Neural cell (in vitro differentiated cells): ENCODE results near the gene XPR1.

ENCODE experiments used
- CTCF ChIP-seq: fragments of 450-650 bp; IDR thresholded peaks from 2 replicates; pipeline ENCODE4 v1.5.1; 2014; ENCODE audit warnings: antibody characterized with exemption, mild to moderate bottlenecking, moderate library complexity; ENCODE audit not compliant: poor library complexity, severe bottlenecking
- EP300 ChIP-seq: fragments of 450-650 bp; conservative IDR thresholded peaks from 2 replicates; pipeline ENCODE4 v1.6.1; 2014; ENCODE audit warnings: antibody characterized with exemption, mild to moderate bottlenecking, moderate library complexity; ENCODE audit not compliant: poor library complexity, severe bottlenecking
- EZH2 ChIP-seq: fragments of 200-600, 300-800 bp; shearing (Covaris generic), sonication (generic); IDR thresholded peaks from 2 replicates; pipeline ENCODE4 v1.6.1; 2014; ENCODE audit warnings: antibody characterized with exemption, low read length, borderline replicate concordance, mild to moderate bottlenecking; ENCODE audit not compliant: insufficient read depth, poor library complexity, severe bottlenecking
- POLR2AphosphoS5 ChIP-seq: IDR thresholded peaks from 2 replicates; pipeline ENCODE4 v1.6.1; 2012
- REST ChIP-seq: IDR thresholded peaks from 2 replicates; pipeline ENCODE4 v1.6.1; 2012; ENCODE audit warnings: borderline replicate concordance
- SMC3 ChIP-seq: fragments of 450-650 bp; conservative IDR thresholded peaks from 2 replicates; pipeline ENCODE4 v1.6.1; 2014; ENCODE audit warnings: antibody characterized with exemption, mild to moderate bottlenecking, moderate library complexity; ENCODE audit not compliant: poor library complexity
- TAF1 ChIP-seq: IDR thresholded peaks from 2 replicates; pipeline ENCODE4 v1.6.1; 2012; ENCODE audit warnings: low read depth

GRCh38 chr1:180928331-180929230 is 296.8 kb downstream of the XPR1 start:
- TF ChIP-seq EP300: no peak
- no peak for TF ChIP-seq CTCF
- no peak for TF ChIP-seq REST
- no peak for TF ChIP-seq POLR2AphosphoS5
- no peak for TF ChIP-seq EZH2
- TF ChIP-seq TAF1: no peak
- TF ChIP-seq SMC3: no peak
